ENCODE measurements around the gene PEMT. TPM values are rescaled to one million over a fixed set of nuclear protein-coding genes. Genes with fewer than 3 reads are reported as not detected.
A peak's percentile ranks its signal among the peaks of the same experiment; 100 is the strongest.

Gene PEMT
- total and polyA plus RNA-seq, 7 donors = 15.9 to 79.0 (median 26.0) TPM

GRCh38 chr17:17626151-17626805, 34.8 kb upstream of the PEMT start:
- no peak for TF ChIP-seq CTCF (IDR thresholded peaks at IDR 0.05)
- no peak overlapping the region for H3K27ac ChIP-seq
- WGBS, 3 donors = 58 to 67% (median 62%) methylated on average over 19 of the region's 19 CpGs
- H3K9me3 ChIP-seq = no peaks in the 10 kb centered on the region
- intact Hi-C loops (cut with DNase I) = no loop called here
- H3K36me3 ChIP-seq (ENCODE audit: insufficient read depth in 1 of 2, low read depth in 1 of 2) = no peaks in the 10 kb centered on the region
- no peak overlapping the region for H3K4me3 ChIP-seq
- no peaks in the 10 kb centered on the region for H3K27me3 ChIP-seq (ENCODE audit: insufficient read depth in 3 of 3, low read length in 2 of 3)
- ATAC-seq = no peak
- H3K4me1 ChIP-seq = no peaks in the 10 kb centered on the region
- no peak for DNase-seq

DNA sequence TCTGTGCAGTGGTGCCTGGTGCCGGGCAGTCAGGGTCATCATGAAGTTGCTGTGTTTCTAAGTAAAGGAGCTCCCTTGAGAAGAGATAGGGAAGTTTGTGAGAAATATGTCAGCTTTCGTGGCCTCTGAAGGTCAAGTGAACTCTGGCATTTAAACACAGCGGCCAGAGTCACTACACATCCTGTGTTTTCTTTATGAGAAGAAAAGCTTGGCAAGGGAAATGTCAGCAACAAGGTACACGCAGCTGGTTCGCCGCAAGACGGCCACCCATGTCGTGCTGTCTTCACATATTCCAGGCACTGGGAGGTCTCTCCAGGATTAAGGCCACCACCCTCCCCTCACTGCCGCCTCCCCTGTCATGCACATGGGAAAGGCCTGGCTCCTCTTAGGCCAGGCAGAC, 33.2 kb upstream of the PEMT start:
- DNase-seq (no peak), ATAC-seq (no peak)
- 73 to 76% (median 74%) methylated on average over 9 of the region's 9 CpGs for WGBS, 3 donors
- H3K9me3 ChIP-seq = no peaks in the 10 kb centered on the region
- no peak overlapping the region for H3K4me3 ChIP-seq
- intact Hi-C loops (cut with DNase I) = no loop called here
- TF ChIP-seq CTCF (IDR thresholded peaks at IDR 0.05) = no peak
- no peaks in the 10 kb centered on the region for H3K4me1 ChIP-seq
- H3K36me3 ChIP-seq (ENCODE audit: insufficient read depth in 1 of 2, low read depth in 1 of 2) = no peaks in the 10 kb centered on the region
- H3K27ac ChIP-seq = no peak overlapping the region
- H3K27me3 ChIP-seq (ENCODE audit: insufficient read depth in 3 of 3, low read length in 2 of 3) = no peaks in the 10 kb centered on the region

DNA sequence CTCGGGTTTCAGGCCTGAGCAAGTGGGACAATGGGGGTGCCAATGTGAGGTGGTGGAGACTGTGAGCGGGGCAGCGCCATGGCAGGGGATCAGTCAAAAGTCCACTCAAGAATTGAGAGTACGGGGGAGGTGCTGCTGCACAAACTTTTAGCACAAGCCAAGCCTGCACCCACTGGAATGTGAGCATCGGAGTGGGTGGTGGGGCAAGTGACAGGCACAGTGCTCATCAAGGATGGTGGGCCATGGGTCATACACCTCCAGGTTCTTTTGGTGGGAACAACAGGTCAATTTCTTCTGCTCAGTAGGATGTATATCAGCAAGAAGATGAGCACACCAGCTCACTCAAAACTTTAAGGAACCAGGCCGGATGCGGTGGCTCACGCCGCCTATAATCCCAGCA, 32.4 kb upstream of the PEMT start:
- intact Hi-C loops (cut with DNase I) = no loop called here
- Histone ChIP-seq H3K9me3 (no peaks in the 10 kb centered on the region), H3K4me3 (no peak overlapping the region), H3K36me3 (ENCODE audit: insufficient read depth in 1 of 2, low read depth in 1 of 2) (no peaks in the 10 kb centered on the region), H3K27me3 (ENCODE audit: insufficient read depth in 3 of 3, low read length in 2 of 3) (no peaks in the 10 kb centered on the region), H3K4me1 (no peaks in the 10 kb centered on the region), H3K27ac (no peak overlapping the region)
- no peak for TF ChIP-seq CTCF (IDR thresholded peaks at IDR 0.05)
- WGBS, 3 donors = 93 to 96% (median 95%) methylated on average over 9 of the region's 9 CpGs
- ATAC-seq (no peak), DNase-seq (no peak)

DNA sequence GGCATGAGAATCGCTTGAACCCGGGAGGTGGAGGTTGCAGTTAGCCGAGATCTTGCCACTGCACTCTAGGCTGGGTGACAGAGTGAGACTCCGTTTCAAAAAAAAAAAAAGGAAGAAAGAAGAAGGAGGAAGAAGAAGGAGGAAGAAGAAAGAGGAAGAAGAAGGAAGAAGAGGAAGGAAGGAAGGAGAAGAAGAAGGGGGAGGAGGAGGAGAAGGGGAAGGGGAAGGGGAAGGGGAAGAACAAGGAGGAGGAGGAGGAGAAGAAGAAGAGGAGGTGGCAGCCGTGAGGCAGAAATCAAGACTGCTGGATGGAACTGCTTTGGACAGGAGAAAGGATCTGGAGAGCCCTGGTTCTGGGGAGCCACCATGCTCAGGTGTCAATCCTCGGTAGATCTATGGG, 29.7 kb upstream of the PEMT start:
- Histone ChIP-seq H3K9me3 (no peaks in the 10 kb centered on the region), H3K27ac (no peak overlapping the region), H3K4me1 (no peaks in the 10 kb centered on the region), H3K36me3 (ENCODE audit: insufficient read depth in 1 of 2, low read depth in 1 of 2) (no peaks in the 10 kb centered on the region), H3K4me3 (no peak overlapping the region), H3K27me3 (ENCODE audit: insufficient read depth in 3 of 3, low read length in 2 of 3) (no peaks in the 10 kb centered on the region)
- no peak for TF ChIP-seq CTCF (IDR thresholded peaks at IDR 0.05)
- ATAC-seq (no peak), DNase-seq (no peak)
- WGBS, 3 donors = 68 to 79% (median 73%) methylated on average over 6 of the region's 6 CpGs
- intact Hi-C loops (cut with DNase I) = no loop called here

- Histone ChIP-seq H3K9me3 (no peaks in the 10 kb centered on the region), H3K4me3 (no peak overlapping the region), H3K27ac (no peak overlapping the region), H3K27me3 (ENCODE audit: insufficient read depth in 3 of 3, low read length in 2 of 3) (no peaks in the 10 kb centered on the region), H3K36me3 (ENCODE audit: insufficient read depth in 1 of 2, low read depth in 1 of 2) (no peaks in the 10 kb centered on the region), H3K4me1 (no peaks in the 10 kb centered on the region)
- ATAC-seq = peak; percentile 78 to 86 (median 83)
- 1 to 2% (median 2%) methylated on average over 3 of the region's 3 CpGs for WGBS, 3 donors
- peak; percentile 67 for TF ChIP-seq CTCF (IDR thresholded peaks at IDR 0.05)
- no peak for DNase-seq
- intact Hi-C loops (cut with DNase I) = loop anchor here in 1 of 2 donors (2.0 kb wide), 1 partner anchor 257 kb away; no protein-coding TSS in a partner anchor
These were observed 22.2 kb upstream of the PEMT start for GRCh38 chr17:17613708-17614114.

Data from psoas muscle (tissue), 8 donors.